Skeletal muscle satellite cell (primary cell): ENCODE data around the gene ZC3H18.

Source experiments
- H3K27me3 ChIP-seq: 2 replicates; pipeline ENCODE4 v1.7.0; 2013; ENCODE audit warnings: low read length; ENCODE audit not compliant: control insufficient read depth, insufficient read depth
- H3K36me3 ChIP-seq: 2 replicates; pipeline ENCODE4 v1.7.0; 2013; ENCODE audit warnings: mild to moderate bottlenecking, control low read depth, low read length; ENCODE audit not compliant: insufficient read depth
- H3K4me1 ChIP-seq: 2 replicates; pipeline ENCODE4 v1.7.0; 2013; ENCODE audit warnings: low read length; ENCODE audit not compliant: control insufficient read depth, insufficient read depth
- H3K4me2 ChIP-seq: 2 replicates; pipeline ENCODE4 v1.7.0; 2013; ENCODE audit warnings: mild to moderate bottlenecking, low read length
- H3K4me3 ChIP-seq: 2 replicates; pipeline ENCODE4 v1.7.0; 2013; ENCODE audit warnings: low read length
- H3K9ac ChIP-seq: 2 replicates; pipeline ENCODE4 v1.7.0; 2013; ENCODE audit warnings: mild to moderate bottlenecking, low read depth, low read length, moderate library complexity
- H3K9me3 ChIP-seq: replicated peaks from 2 replicates; pipeline ENCODE4 v1.7.0; 2013; ENCODE audit warnings: mild to moderate bottlenecking, control low read depth, low read length

Gene ZC3H18

GRCh38 chr16:88624481-88624880 lies 54.3 kb downstream of the ZC3H18 start:
- Histone ChIP-seq H3K4me2 (no peak overlapping the region), H3K27me3 (no peaks in the 10 kb centered on the region), H3K4me3 (no peak overlapping the region), H3K4me1 (no peaks in the 10 kb centered on the region), H3K9ac (no peak overlapping the region), H3K36me3 (peaks cover 50% of the 10 kb centered on the region), H3K9me3 (no peaks in the 10 kb centered on the region)

- Histone ChIP-seq H3K4me2 (no peak overlapping the region), H3K4me1 (no peaks in the 10 kb centered on the region), H3K9me3 (no peaks in the 10 kb centered on the region), H3K27me3 (no peaks in the 10 kb centered on the region), H3K4me3 (no peak overlapping the region), H3K36me3 (peaks cover 52% of the 10 kb centered on the region), H3K9ac (no peak overlapping the region)
Measured at GRCh38 chr16:88624977-88625576, 54.9 kb downstream of the ZC3H18 start.

- Histone ChIP-seq H3K4me2 (no peak overlapping the region), H3K9ac (no peak overlapping the region), H3K36me3 (peaks cover 65% of the 10 kb centered on the region), H3K4me1 (no peaks in the 10 kb centered on the region), H3K27me3 (no peaks in the 10 kb centered on the region), H3K4me3 (no peak overlapping the region), H3K9me3 (no peaks in the 10 kb centered on the region)
Measured at GRCh38 chr16:88626646-88627045, 56.4 kb downstream of the ZC3H18 start.

GRCh38 chr16:88627531-88628411 lies 57.6 kb downstream of the ZC3H18 start:
- no peak overlapping the region for H3K9ac ChIP-seq
- H3K27me3 ChIP-seq: no peaks in the 10 kb centered on the region
- no peak overlapping the region for H3K4me3 ChIP-seq
- peaks cover 57% of the 10 kb centered on the region for H3K36me3 ChIP-seq
- H3K4me1 ChIP-seq: no peaks in the 10 kb centered on the region
- H3K4me2 ChIP-seq: no peak overlapping the region
- no peaks in the 10 kb centered on the region for H3K9me3 ChIP-seq

GRCh38 chr16:88628512-88628974 lies 58.3 kb downstream of the ZC3H18 start:
- Histone ChIP-seq H3K36me3 (peaks cover 49% of the 10 kb centered on the region), H3K4me2 (no peak overlapping the region), H3K4me3 (no peak overlapping the region), H3K27me3 (no peaks in the 10 kb centered on the region), H3K9ac (no peak overlapping the region), H3K4me1 (no peaks in the 10 kb centered on the region), H3K9me3 (no peaks in the 10 kb centered on the region)

- Histone ChIP-seq H3K36me3 (peaks cover 43% of the 10 kb centered on the region), H3K9ac (no peak overlapping the region), H3K4me1 (no peaks in the 10 kb centered on the region), H3K4me2 (no peak overlapping the region), H3K27me3 (no peaks in the 10 kb centered on the region), H3K9me3 (no peaks in the 10 kb centered on the region), H3K4me3 (no peak overlapping the region)
Measured at GRCh38 chr16:88629835-88630234, 59.6 kb downstream of the ZC3H18 start.

- no peaks in the 10 kb centered on the region for H3K27me3 ChIP-seq
- H3K9ac ChIP-seq: no peak overlapping the region
- no peaks in the 10 kb centered on the region for H3K9me3 ChIP-seq
- no peak overlapping the region for H3K4me2 ChIP-seq
- no peaks in the 10 kb centered on the region for H3K4me1 ChIP-seq
- H3K4me3 ChIP-seq: no peak overlapping the region
- peaks cover 39% of the 10 kb centered on the region for H3K36me3 ChIP-seq
Measured at GRCh38 chr16:88630433-88630832, 60.2 kb downstream of the ZC3H18 start.

GRCh38 chr16:88630941-88631340 lies 60.7 kb downstream of the ZC3H18 start:
- Histone ChIP-seq H3K4me3 (no peak overlapping the region), H3K9ac (no peak overlapping the region), H3K27me3 (no peaks in the 10 kb centered on the region), H3K4me2 (no peak overlapping the region), H3K4me1 (no peaks in the 10 kb centered on the region), H3K36me3 (peaks cover 39% of the 10 kb centered on the region), H3K9me3 (no peaks in the 10 kb centered on the region)

- no peak overlapping the region for H3K4me2 ChIP-seq
- no peak overlapping the region for H3K9ac ChIP-seq
- no peaks in the 10 kb centered on the region for H3K27me3 ChIP-seq
- H3K36me3 ChIP-seq: peaks cover 39% of the 10 kb centered on the region
- H3K4me1 ChIP-seq: no peaks in the 10 kb centered on the region
- H3K9me3 ChIP-seq: no peaks in the 10 kb centered on the region
- H3K4me3 ChIP-seq: no peak overlapping the region
Measured at GRCh38 chr16:88631384-88631783, 61.2 kb downstream of the ZC3H18 start.

- Histone ChIP-seq H3K9ac (no peak overlapping the region), H3K4me2 (no peak overlapping the region), H3K4me3 (no peak overlapping the region), H3K27me3 (no peaks in the 10 kb centered on the region), H3K4me1 (no peaks in the 10 kb centered on the region), H3K36me3 (peaks cover 39% of the 10 kb centered on the region), H3K9me3 (no peaks in the 10 kb centered on the region)
Measured at GRCh38 chr16:88631920-88632586, 61.9 kb downstream of the ZC3H18 start.

GRCh38 chr16:88632587-88632930 lies 62.4 kb downstream of the ZC3H18 start:
- Histone ChIP-seq H3K36me3 (peaks cover 34% of the 10 kb centered on the region), H3K4me2 (no peak overlapping the region), H3K9me3 (no peaks in the 10 kb centered on the region), H3K9ac (no peak overlapping the region), H3K4me1 (no peaks in the 10 kb centered on the region), H3K4me3 (no peak overlapping the region), H3K27me3 (no peaks in the 10 kb centered on the region)
